ENCODE results near the gene EIF4A2.
A peak's percentile ranks its signal among the peaks of the same experiment; 100 is the strongest.
"Not testable (repeated sequence)": the region's sequence is repeated elsewhere in the genome, so short reads cannot be mapped to it uniquely, and the experiment has no call there.

EIF4A2 gene

DNA sequence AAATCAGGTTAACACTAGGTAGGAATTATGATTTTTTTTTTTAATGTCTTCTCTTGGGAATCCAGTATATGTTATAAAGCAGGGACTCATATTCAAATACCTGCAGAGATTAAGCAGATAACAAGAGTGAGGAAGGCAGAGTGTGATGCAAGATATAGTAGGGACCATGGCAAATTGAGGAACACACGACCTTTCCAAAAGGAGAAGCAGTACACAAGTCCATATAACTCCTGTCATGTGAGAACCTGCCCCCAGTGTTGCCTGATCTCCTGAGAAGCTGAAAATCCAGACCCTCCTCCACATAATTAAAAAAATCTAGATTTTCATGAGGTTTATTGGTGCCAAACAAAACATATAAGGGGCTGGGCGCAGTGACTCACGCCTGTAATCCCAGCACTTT lies 19.3 kb downstream of the EIF4A2 start:
- Histone ChIP-seq H3K36me3 (ENCODE audit: insufficient read depth, low read length) (peaks cover 70% of the 10 kb centered on the region), H4K20me1 (ENCODE audit: insufficient read depth, low read length) (peaks cover 15% of the 10 kb centered on the region; the same call in 1 of the 2 replicates), H3K9me3 (ENCODE audit: insufficient read depth, low read length, severe bottlenecking) (no peaks in the 10 kb centered on the region), H3K27me3 (ENCODE audit: insufficient read depth, low read length, poor library complexity) (no peaks in the 10 kb centered on the region), H2AFZ (ENCODE audit: low read depth, low read length) (no peak overlapping the region), H3K79me2 (ENCODE audit: insufficient read depth, low read length) (peaks cover 91% of the 10 kb centered on the region), H3K4me2 (ENCODE audit: insufficient read depth, low read length) (0 out of 2 replicates have a peak overlapping the region, but pooled peaks have one; percentile 4), H3K9ac (ENCODE audit: low read depth, low read length) (no peak overlapping the region), H3K4me3 (ENCODE audit: low read depth in 1 of 2, low read length in 2 of 2) (no peak overlapping the region), H3K4me1 (ENCODE audit: insufficient read depth, low read length) (peaks cover 50% of the 10 kb centered on the region), H3K27ac (ENCODE audit: low read length) (no peak overlapping the region)
- DNase-seq (no peak), ATAC-seq (ENCODE audit: insufficient read depth, low read depth) (no peak)
- no peak for TF ChIP-seq EZH2 (IDR thresholded peaks at IDR 0.05; ENCODE audit: borderline replicate concordance, low read depth, low read length, severe bottlenecking)
- TF ChIP-seq, protein P1, sequence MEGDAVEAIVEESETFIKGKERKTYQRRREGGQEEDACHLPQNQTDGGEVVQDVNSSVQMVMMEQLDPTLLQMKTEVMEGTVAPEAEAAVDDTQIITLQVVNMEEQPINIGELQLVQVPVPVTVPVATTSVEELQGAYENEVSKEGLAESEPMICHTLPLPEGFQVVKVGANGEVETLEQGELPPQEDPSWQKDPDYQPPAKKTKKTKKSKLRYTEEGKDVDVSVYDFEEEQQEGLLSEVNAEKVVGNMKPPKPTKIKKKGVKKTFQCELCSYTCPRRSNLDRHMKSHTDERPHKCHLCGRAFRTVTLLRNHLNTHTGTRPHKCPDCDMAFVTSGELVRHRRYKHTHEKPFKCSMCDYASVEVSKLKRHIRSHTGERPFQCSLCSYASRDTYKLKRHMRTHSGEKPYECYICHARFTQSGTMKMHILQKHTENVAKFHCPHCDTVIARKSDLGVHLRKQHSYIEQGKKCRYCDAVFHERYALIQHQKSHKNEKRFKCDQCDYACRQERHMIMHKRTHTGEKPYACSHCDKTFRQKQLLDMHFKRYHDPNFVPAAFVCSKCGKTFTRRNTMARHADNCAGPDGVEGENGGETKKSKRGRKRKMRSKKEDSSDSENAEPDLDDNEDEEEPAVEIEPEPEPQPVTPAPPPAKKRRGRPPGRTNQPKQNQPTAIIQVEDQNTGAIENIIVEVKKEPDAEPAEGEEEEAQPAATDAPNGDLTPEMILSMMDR (IDR thresholded peaks at IDR 0.05; ENCODE audit: borderline replicate concordance, extremely low read depth, low read length, poor library complexity, severe bottlenecking) = no peak

DNA sequence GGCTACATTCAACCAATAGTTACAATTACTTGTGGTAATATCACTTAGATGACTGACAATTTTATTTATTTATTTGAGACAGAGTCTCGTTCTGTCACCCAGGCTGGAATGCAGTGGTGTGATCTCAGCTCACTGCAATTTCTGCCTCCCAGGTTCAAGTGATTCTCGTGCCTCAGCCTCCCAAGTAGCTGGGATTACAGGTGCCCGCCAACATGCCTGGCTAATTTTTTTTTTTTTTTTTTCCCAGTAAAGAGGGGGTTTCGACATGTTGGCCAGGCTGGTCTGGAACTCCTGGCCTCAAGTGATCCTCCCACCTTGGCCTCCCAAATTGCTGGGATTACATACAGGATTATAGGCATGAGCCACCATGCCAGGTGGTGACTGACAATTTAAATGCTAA lies 20.1 kb downstream of the EIF4A2 start:
- not testable (repeated sequence) for ATAC-seq (ENCODE audit: insufficient read depth, low read depth); H2AFZ ChIP-seq (ENCODE audit: low read depth, low read length); H3K27me3 ChIP-seq (ENCODE audit: insufficient read depth, low read length, poor library complexity); H4K20me1 ChIP-seq (ENCODE audit: insufficient read depth, low read length); H3K27ac ChIP-seq (ENCODE audit: low read length); H3K9ac ChIP-seq (ENCODE audit: low read depth, low read length); H3K4me3 ChIP-seq (ENCODE audit: low read depth in 1 of 2, low read length in 2 of 2); DNase-seq; H3K9me3 ChIP-seq (ENCODE audit: insufficient read depth, low read length, severe bottlenecking); H3K4me2 ChIP-seq (ENCODE audit: insufficient read depth, low read length)
- peaks cover 54% of the 10 kb centered on the region for H3K4me1 ChIP-seq (ENCODE audit: insufficient read depth, low read length)
- H3K36me3 ChIP-seq (ENCODE audit: insufficient read depth, low read length) = peaks cover 63% of the 10 kb centered on the region
- H3K79me2 ChIP-seq (ENCODE audit: insufficient read depth, low read length) = peaks cover 83% of the 10 kb centered on the region

DNA sequence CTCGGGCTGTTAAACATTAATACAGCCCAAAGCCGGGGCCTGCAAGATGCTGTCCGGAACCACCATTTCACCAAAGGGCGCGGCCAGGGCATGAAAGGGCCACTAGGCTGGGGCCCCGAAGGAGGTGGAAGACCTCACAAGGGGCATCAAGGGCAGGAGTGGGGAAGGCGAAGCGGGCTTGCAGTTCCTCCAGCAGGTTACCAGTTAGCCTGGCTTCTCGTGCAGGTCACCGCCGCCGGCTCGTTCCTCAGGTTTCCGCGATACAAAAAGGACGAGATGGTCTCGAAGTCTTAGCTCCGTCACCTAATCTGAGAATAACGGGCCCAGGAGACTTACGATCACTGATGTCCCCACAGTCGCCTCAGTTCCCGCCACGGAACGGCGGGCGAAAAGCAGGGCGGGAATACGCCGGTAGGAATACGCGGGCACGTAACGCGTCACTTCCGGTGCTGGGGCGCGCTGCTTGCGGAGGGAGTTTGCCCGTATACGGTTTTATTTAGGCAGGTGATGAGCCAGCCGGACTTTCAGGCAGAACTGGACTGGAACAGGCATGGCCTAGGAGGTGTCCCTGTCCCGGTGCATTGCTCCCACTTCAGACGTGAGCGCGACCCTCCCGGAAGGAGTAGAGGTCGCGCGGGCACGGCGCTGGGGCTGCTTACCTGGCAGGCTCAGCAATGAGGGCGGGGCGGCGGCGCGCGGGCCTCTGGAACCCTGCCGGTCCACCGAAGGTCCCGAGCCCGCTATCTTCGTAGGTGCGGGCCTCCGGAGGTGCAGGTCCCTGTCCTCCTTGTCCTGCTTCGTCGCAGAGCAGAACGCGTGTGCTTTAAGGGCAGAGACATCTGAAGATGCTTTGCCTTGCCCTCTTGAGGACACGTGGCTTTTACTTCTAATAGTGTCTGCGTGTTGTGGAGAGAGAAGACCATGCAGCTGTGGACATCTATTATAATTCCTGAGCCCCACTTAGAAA lies 23.0 kb downstream of the EIF4A2 start, which contains the start of gene RFC4:
TSS of gene RFC4 (minus strand) at position 394 of the 967 bp plus-strand sequence. CDS start 1,769 bp downstream, outside the sequence.
- peak within 1 kb of the TSS; percentile 91 for H3K9ac ChIP-seq (ENCODE audit: low read depth, low read length)
- peak within 1 kb of the TSS; percentile 80 for H3K4me2 ChIP-seq (ENCODE audit: insufficient read depth, low read length)

More for the DNA sequence above, 23.0 kb downstream of the EIF4A2 start, which contains the start of gene RFC4:
- Histone ChIP-seq H3K4me3 (ENCODE audit: low read depth in 1 of 2, low read length in 2 of 2) (peak within 1 kb of the TSS; percentile 82 to 88), H3K79me2 (ENCODE audit: insufficient read depth, low read length) (peaks cover 55% of the 10 kb centered on the region), H3K36me3 (ENCODE audit: insufficient read depth, low read length) (peaks cover 35% of the 10 kb centered on the region), H3K4me1 (ENCODE audit: insufficient read depth, low read length) (peaks cover 45% of the 10 kb centered on the region), H4K20me1 (ENCODE audit: insufficient read depth, low read length) (peaks cover 5% of the 10 kb centered on the region; the same call in 1 of the 2 replicates), H3K9me3 (ENCODE audit: insufficient read depth, low read length, severe bottlenecking) (no peaks in the 10 kb centered on the region), H3K27ac (ENCODE audit: low read length) (peak within 1 kb of the TSS; percentile 98), H2AFZ (ENCODE audit: low read depth, low read length) (peak within 1 kb of the TSS; percentile 99), H3K27me3 (ENCODE audit: insufficient read depth, low read length, poor library complexity) (no peaks in the 10 kb centered on the region)
- ATAC-seq (ENCODE audit: insufficient read depth, low read depth) (peak; percentile 83), DNase-seq (peak; percentile 86)
- TF ChIP-seq, protein P1 (IDR thresholded peaks at IDR 0.05; ENCODE audit: borderline replicate concordance, extremely low read depth, low read length, poor library complexity, severe bottlenecking) = no peak
- no peak for TF ChIP-seq EZH2 (IDR thresholded peaks at IDR 0.05; ENCODE audit: borderline replicate concordance, low read depth, low read length, severe bottlenecking)
